ENCODE results near the gene SEC24D.
"Not testable (repeated sequence)": the region's sequence is repeated elsewhere in the genome, so short reads cannot be mapped to it uniquely, and the experiment has no call there.

The SEC24D gene

DNA sequence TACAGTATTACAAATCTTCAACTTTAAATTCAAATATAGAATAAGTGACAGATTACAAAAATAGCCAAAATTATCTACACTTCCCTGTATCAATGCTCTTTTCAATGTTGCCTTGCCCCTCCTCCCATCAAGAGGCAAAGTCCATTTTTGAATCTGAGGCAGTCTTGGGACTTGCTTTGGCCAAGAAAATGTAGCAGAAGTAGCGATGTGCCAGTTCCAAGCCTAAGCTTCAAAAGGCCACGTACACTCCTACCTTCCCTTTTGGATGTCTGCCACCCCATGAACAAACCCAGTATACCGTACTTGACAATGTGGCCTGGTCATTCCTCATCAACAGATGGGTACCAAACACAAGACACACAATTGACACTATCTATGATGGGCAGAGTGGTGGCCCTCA lies 24.1 kb downstream of the SEC24D start:
- H3K4me3 ChIP-seq (ENCODE audit: low read depth, low read length) = no peak overlapping the region

GRCh38 chr4:118810991-118811764 lies 24.7 kb downstream of the SEC24D start:
- no peak overlapping the region for H3K4me3 ChIP-seq (ENCODE audit: low read depth, low read length)

DNA sequence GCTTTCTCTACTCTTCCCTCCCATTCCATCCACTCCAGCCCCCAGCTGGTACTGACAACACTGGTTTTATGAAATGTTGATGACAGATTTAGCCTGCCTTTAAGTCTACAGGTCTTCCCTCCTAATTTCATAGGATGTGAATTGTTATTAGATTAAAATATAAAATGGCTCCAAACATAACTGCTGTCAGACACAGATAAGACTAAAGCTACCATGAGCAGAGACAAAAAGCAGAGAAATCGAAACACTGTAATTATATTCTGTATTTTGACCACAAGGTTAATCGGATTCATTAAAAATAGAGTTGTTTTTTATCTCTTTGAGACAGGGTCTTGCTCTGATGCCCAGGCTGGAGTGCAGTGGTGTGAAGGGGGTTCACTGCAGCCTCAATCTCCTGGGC lies 28.3 kb downstream of the SEC24D start:
- no peak overlapping the region for H3K4me3 ChIP-seq (ENCODE audit: low read depth, low read length)

GRCh38 chr4:118803253-118803652 lies 32.7 kb downstream of the SEC24D start:
- H3K4me3 ChIP-seq (ENCODE audit: low read depth, low read length) = no peak overlapping the region

GRCh38 chr4:118801895-118802575 lies 33.9 kb downstream of the SEC24D start:
- H3K4me3 ChIP-seq (ENCODE audit: low read depth, low read length) = no peak overlapping the region

- no peak overlapping the region for H3K4me3 ChIP-seq (ENCODE audit: low read depth, low read length)
Observed at GRCh38 chr4:118799231-118799942, 36.5 kb downstream of the SEC24D start.

- H3K4me3 ChIP-seq (ENCODE audit: low read depth, low read length) = no peak overlapping the region
Observed at GRCh38 chr4:118798658-118799057, 37.3 kb downstream of the SEC24D start.

GRCh38 chr4:118797558-118798142 lies 38.3 kb downstream of the SEC24D start:
- no peak overlapping the region for H3K4me3 ChIP-seq (ENCODE audit: low read depth, low read length)

DNA sequence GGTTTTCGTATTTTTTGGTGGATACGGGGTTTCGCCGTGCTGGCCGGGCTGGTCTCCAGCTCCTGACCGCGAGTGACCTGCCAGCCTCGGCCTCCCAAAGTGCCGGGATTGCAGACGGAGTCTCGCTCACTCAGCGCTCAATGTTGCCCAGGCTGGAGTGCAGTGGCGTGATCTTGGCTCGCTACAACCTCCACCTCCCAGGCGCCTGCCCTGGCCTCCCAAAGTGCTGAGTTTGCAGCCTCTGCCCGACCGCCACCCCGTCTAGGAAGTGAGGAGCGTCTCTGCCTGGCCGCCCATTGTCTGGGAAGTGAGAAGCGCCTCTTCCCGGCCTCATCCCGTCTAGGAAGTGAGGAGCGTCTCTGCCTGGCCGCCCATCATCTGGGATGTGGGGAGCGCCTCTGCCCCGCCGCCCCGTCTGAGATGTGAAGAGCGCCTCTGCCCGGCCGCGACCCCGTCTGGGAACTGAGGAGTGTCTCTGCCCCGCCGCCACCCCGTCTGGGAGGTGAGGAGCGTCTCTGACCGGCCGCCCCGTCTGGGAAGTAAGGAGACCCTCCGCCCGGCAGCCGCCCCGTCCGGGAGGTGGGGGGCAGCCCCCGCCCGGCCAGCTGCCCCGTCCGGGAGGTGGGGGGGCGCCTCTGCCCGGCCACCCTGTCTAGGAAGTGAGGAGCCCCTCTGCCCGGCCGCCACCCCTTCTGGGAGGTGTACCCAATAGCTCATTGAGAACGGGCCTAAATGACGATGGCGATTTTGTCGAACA lies 44.1 kb downstream of the SEC24D start:
- H3K4me3 ChIP-seq (ENCODE audit: low read depth, low read length) = not testable (repeated sequence)

DNA sequence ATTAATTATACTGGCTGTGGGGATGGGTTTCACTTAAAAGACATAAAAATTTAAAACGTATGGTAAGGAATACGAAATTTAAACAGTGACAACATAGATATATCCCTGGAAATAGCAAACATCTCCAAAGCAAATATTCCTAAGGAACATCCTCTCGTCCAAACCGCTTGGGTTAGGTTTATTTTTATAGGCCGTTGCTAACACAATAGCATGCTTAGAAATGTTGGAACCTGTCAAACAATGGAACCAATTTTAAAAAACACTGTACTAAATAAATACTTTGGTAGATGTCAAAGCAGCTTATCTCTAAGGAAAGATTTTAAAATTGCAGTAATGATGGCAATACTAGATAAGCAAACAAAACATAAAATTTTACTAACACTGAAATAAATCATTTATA lies 45.4 kb downstream of the SEC24D start:
- no peak overlapping the region for H3K4me3 ChIP-seq (ENCODE audit: low read depth, low read length)

- H3K4me3 ChIP-seq (ENCODE audit: low read depth, low read length) = no peak overlapping the region
Observed at GRCh38 chr4:118788911-118789310, 47.0 kb downstream of the SEC24D start.

GRCh38 chr4:118787844-118788380 lies 48.0 kb downstream of the SEC24D start:
- H3K4me3 ChIP-seq (ENCODE audit: low read depth, low read length) = no peak overlapping the region

GRCh38 chr4:118784776-118785175 lies 51.1 kb downstream of the SEC24D start:
- no peak overlapping the region for H3K4me3 ChIP-seq (ENCODE audit: low read depth, low read length)

DNA sequence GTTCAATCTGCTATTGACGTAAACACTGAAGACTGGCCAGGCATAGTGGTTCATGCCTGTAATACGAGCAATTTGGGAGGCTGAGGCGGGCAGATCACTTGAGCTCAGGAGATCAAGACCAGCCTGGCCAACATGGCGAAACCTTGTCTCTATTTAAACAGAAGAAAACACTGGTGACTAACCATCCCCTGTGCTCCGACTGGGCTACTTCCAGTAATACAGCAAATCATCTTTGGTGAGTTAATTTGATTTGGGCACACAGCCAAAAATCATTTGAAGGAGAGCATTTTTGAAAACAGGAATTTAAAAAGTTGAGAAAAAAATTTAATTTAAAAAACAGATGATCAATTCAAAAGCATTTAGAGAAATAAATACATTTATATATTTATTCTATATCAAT lies 52.0 kb downstream of the SEC24D start:
- H3K4me3 ChIP-seq (ENCODE audit: low read depth, low read length) = no peak overlapping the region

DNA sequence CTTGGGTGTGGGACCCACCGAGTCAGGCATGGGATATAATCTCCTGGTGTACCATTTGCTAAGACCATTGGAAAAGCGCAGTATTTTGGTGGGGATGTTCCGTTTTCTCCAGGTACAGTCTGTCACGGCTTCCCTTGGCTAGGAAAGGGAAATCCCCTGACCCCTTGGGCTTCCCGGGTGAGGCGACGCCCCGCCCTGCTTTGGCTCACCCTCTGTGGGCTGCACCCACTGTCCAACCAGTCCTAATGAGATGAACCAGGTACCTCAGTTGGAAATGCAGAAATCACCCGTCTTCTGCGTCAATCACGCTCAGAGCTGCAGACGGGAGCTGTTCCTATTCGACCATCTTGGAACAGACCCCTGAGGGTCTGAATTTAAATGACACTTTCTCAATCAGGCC lies 53.0 kb downstream of the SEC24D start:
- H3K4me3 ChIP-seq (ENCODE audit: low read depth, low read length) = not testable (repeated sequence)

DNA sequence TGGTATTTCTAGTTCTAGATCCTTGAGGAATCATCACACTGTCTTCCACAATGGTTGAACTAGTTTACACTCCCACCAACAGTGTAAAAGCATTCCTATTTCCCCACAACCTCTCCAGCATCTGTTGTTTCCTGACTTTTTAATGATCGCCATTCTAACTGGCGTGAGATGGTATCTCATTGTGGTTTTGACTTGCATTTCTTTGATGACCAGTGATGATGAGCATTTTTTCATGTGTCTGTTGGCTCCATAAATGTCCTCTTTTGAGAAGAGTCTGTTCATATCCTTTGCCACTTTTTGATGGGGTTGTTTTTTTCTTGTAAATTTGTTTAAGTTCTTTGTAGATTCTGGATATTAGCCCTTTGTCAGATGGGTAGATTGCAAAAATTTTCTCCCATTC lies 58.3 kb downstream of the SEC24D start:
- H3K4me3 ChIP-seq (ENCODE audit: low read depth, low read length) = not testable (repeated sequence)

DNA sequence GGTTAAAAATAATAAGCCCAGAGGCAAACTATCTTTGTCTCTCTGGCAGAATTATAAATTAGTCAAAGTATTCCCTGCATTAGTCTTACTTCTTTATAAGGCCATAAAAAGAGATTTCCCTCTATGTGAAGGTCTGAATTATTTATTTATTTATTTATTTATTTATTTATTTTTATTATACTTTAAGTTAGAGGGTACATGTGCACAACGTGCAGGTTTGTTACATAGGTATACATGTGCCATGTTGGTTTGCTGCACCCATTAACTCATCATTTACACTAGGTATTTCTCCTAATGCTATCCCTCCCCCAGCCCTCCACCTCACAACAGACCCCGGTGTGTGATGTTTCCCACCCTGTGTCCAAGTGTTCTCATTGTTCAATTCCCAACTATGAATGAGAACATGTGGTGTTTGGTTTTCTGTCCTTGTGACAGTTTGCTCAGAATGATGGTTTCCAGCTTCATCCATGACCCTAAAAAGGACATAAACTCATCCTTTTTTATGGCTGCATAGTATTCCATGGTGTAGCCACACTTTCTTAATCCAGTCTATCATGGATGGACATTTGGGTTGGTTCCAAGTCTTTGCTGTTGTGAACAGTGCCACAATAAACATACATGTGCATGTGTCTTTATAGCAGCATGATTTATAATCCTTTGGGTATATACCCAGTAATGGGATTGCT lies 58.8 kb downstream of the SEC24D start:
- H3K4me3 ChIP-seq (ENCODE audit: low read depth, low read length) = not testable (repeated sequence)

- H3K4me3 ChIP-seq (ENCODE audit: low read depth, low read length) = no peak overlapping the region
Observed at GRCh38 chr4:118776157-118776954, 59.6 kb downstream of the SEC24D start.

- no peak overlapping the region for H3K4me3 ChIP-seq (ENCODE audit: low read depth, low read length)
Observed at GRCh38 chr4:118775405-118775804, 60.5 kb downstream of the SEC24D start.

Measured in iPS-11a (cell line).